HG03066 (cell line): Measurements from ENCODE around the gene CHMP4A.
"Not testable (repeated sequence)": the region's sequence is repeated elsewhere in the genome, so short reads cannot be mapped to it uniquely, and the experiment has no call there.

Source experiments
- ATAC-seq: cut with Tn5 transposase; IDR thresholded peaks from one replicate; pipeline ENCODE4 v1.9.1; 2021; ENCODE audit warnings: low read depth; ENCODE audit not compliant: unreplicated experiment

The CHMP4A gene

GRCh38 chr14:24249230-24250021 is 36.1 kb upstream of the CHMP4A start:
- no peak for ATAC-seq

DNA sequence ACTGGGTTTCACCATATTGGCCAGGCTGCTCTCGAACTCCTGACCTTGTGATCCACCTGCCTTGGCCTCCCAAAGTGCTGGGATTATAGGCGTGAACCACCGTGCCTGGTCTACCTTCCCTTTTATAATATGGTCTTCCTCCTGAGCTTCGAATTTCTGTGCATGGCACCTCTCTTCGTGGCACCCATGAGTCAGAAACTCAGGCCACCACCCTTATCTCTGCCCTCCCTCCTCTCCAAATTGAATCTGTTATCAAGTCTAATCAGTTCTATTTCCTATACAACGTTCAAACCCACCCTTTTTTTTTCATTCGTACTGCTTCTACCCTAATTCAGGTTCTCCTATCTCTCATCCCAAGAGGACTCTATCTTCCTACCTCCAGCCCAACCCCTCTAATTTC is 34.1 kb upstream of the CHMP4A start:
- no peak for ATAC-seq

GRCh38 chr14:24246765-24247212 is 33.5 kb upstream of the CHMP4A start:
- ATAC-seq = no peak

DNA sequence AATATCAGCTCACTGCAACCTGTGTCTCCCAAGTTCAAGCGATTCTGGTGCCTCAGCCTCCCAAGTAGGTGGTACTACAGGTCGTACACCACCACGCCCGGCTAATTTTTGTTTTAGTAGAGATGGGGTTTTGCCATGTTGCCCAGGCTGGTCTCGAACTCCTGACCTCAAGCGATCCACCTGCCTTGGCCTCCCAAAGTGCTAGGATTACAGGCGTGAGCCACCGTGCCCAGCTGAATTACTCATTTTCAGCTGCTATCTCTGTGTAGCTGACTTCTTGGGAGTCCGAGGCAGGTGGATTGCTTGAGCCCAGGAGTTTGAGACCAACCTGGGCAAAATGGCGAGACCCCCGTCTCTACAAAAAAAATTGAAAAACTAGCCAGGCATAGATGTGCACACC is 32.1 kb upstream of the CHMP4A start:
- not testable (repeated sequence) for ATAC-seq

- no peak for ATAC-seq
Observed at GRCh38 chr14:24243336-24243836, 30.1 kb upstream of the CHMP4A start.

DNA sequence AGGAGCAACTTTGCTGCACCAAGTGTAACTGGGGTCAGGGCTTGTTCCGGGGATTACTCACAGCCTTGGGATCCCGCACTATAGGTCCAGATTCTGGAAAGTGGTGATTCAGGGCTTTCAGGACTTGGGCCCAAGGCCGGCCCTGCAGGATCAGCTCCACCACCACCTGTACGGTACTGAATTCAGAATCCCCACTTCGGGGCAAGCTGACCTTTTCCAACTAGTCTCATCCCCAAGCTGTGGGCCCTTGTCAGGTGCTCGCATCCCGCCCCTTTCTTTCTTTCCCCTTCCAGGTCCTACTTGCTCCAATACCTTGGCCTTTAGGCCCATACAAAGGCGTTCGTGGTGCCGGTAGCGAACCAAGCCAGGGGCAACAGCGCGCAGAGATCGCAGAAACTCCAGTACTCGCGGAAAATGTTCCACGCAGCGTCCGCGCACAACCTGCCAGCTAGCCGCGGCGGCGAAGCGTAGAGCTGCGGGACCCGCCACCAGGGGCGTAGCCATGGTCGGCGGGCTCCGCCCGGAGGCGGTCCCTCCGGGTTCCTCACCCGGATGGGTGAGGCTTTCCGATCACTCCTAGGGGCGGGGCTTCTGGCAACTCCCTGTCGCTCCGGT is 28.6 kb upstream of the CHMP4A start:
- peak; percentile 74 for ATAC-seq

- no peak for ATAC-seq
Observed at GRCh38 chr14:24240110-24240918, 27.0 kb upstream of the CHMP4A start.

GRCh38 chr14:24238527-24239037 is 25.3 kb upstream of the CHMP4A start:
- ATAC-seq = no peak

GRCh38 chr14:24238123-24238522 is 24.8 kb upstream of the CHMP4A start:
- no peak for ATAC-seq

DNA sequence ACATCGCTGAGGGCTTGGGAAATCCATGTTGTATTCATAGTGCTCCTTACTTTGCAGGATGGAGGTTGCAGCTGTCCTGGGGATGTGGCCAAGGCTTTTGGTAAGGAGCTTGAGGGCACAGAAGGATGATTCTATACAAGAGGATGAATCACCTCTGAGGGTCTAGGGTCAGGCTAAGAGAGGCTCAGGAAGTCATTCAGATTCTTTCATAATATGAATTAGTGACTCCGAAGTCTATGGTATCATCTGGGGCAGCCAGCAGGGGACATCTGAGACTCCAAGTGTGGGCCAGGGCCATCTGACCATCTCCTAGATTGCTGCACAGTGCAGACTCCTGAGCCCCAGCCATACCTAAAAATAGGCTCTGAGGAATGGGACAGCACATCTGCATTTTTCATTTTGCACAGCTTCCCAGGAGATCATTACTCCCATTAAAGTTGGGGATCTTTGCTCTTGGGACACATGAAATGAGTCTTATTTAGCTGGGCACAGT is 24.2 kb upstream of the CHMP4A start:
- no peak for ATAC-seq

DNA sequence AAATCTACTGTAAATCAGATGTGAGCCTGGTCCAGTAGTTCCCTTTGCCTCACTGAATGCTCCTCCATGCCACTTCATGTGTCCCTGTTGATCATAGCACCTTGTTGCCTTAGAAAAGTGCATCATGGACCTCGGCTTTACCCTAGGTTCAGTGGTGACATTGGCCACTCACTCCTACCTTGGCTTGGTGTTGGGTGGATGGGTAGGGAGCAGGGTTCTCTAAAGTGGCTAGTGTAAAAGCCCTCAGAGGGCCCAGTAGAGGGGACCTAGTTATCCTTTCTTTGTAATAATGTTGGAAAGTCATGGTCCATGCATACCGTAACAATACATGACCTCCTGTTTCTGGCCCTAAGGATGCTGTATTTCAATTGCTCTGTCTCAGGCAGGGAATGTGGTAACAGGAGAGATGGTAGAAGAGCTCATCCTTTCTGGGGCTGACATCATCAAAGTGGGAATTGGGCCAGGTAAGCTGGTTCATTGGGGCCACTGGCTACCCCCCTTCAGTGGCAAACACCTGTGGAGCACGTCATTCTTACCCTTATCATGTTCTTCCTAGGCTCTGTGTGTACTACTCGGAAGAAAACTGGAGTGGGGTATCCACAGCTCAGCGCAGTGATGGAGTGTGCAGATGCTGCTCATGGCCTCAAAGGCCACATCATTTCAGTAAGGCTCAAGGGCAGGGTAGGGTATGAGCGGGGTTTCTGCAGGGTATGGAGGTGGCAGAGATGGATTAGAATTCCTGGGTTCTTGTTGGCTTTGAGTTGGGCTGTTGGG is 23.6 kb upstream of the CHMP4A start:
- ATAC-seq = no peak

- no peak for ATAC-seq
Observed at GRCh38 chr14:24235804-24236688, 22.8 kb upstream of the CHMP4A start.

DNA sequence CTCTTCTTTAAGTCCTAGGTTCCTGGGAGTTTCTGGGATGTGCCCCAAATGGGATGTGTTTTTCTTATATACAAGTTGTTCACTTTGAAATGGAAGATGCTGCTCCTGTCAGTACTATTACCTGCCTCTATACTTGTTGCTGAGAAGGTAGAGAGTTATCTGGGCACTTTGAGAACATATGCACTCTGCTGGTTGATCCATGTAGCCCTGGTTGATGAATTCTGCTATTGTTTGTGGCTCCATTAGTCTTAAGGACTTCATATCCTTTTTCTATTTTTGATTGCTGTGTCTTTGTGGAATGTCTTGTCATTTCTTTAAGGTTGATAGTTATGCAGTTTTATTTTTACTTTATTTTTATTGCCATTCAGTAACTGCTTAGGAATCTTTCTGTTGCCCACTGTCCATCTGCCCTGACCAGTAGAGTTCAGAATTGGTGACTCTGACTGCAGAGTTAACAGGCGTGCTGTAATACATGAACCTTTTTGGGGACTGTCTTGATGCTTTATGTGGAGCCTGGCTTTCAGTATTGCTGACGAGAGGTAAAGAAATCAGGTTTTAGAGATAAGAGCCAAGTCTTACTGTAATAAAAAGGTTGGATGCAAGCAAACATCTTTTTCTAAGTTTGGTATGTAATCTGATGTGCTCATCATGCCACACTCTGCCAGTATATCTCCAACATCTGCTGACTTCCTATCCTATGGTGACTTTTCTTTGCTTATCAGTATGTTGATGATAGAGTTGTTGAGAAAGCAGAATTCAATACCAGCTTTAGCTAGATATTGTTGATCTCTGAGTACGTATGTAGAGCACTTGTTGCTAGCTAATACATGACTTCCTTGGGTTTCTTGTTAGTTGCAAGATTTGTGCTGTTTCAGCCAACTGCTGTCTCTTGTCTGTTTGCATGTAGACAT is 21.1 kb upstream of the CHMP4A start:
- ATAC-seq = no peak

DNA sequence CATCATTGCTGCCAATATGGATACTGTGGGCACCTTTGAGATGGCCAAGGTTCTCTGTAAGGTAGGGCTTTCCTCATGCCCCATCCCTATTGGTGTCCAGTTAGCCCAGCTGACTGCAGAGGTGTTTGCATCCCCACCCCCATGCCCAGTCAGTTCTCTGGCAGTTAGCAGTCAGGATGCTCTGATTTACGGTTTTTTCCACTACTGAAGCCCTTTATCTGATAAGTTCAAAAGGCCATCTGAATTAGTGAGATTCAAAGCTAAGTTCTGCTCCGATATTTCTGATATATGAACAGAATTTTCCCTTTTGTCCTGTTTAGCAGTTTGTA is 20.2 kb upstream of the CHMP4A start:
- no peak for ATAC-seq

DNA sequence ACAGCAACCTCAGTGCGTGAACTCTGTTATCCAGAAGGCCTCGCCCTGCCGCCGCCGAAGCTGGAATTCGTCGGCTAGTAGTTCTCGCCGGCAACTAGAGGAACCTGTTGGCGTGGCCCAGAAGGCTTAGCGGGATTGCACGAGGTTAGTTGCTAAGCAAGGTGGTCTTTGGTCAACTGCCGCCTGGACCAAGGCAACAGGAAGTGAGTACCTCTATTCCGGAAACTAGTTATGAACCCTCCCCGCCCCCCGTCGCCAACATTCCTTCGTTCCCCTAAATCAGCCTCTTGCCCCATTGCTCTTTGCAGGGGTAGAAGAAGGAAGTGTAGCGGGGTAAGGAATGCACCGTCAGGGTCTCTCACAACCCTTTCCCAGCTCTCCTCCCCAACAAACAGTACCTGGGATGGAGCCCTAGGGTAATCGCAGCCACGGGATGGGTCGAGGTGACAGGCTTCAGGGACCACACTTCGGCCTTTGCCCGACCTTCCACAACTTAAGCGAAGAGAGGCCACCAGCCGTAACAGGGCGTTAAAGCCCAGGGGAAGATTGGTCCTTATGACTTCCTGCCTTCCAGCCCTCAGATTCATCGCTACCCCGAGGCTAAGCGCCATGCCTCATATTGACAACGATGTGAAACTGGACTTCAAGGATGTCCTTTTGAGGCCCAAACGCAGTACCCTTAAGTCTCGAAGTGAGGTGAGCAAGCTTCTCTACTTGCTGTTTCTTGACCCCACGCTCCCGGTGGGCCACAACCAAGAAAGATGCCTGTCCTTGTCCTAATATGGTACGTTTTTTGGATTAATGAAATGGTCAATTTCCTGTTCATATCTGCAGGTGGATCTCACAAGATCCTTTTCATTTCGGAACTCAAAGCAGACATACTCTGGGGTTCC is 19.6 kb upstream of the CHMP4A start, which contains the start of gene GMPR2:
Gene GMPR2, plus strand, starts transcription at position 285 of the 893 bp plus-strand sequence. Its CDS starts 325 bp downstream, at position 610.
- ATAC-seq = peak; percentile 56

GRCh38 chr14:24232121-24232644 is 18.9 kb upstream of the CHMP4A start, which contains the start of gene NEDD8:
Gene NEDD8 (minus strand): TSS chr14:24232367. CDS start chr14:24232267, 100 bp downstream.
- ATAC-seq = peak; percentile 78
